Effector memory CD8-positive, alpha-beta T cell (primary cell): ENCODE measurements around the gene MROH7.

Experiments
- ATAC-seq: fragments of 150-1000 bp; cut with Tn5 transposase; replicated peaks from 2 replicates; pipeline ENCODE4 v1.10.0; 2021; ENCODE audit warnings: mild to moderate bottlenecking, moderate library complexity
- DNase-seq, 3 experiments: peaks; one replicate each; pipeline ENCODE4 v3.0.0; 2021
- H3K27ac Mint-ChIP-seq, 2 donors: one replicate each; pipeline ENCODE4 v1.8.0; 2022; ENCODE audit warnings: mild to moderate bottlenecking in 2 of 2, mixed read lengths in 2 of 2, moderate library complexity in 2 of 2
- H3K27me3 Mint-ChIP-seq, 2 donors: one replicate each; pipeline ENCODE4 v1.8.0; 2022; ENCODE audit warnings: mixed read lengths in 2 of 2
- H3K36me3 Mint-ChIP-seq: one replicate; pipeline ENCODE4 v1.8.0; 2022; ENCODE audit warnings: mild to moderate bottlenecking, moderate library complexity, mixed read lengths; ENCODE audit not compliant: insufficient read depth
- H3K4me1 Mint-ChIP-seq, 2 donors: one replicate each; pipeline ENCODE4 v1.8.0; 2022; ENCODE audit warnings: low read depth in 2 of 2, mixed read lengths in 2 of 2
- H3K4me3 Mint-ChIP-seq, 2 donors: one replicate each; pipeline ENCODE4 v1.8.0; 2022; ENCODE audit warnings: mild to moderate bottlenecking in 2 of 2, mixed read lengths in 2 of 2, moderate library complexity in 2 of 2
- H3K9me3 Mint-ChIP-seq, 2 donors: one replicate each; pipeline ENCODE4 v1.8.0; 2022; ENCODE audit warnings: mixed read lengths in 2 of 2

The MROH7 gene

GRCh38 chr1:54751426-54751825 is 109.8 kb downstream of the MROH7 start:
- Mint-ChIP-seq H3K27me3 (no peaks in the 10 kb centered on the region), H3K4me3 (no peak overlapping the region), H3K36me3 (peaks cover 3% of the 10 kb centered on the region), H3K4me1 (no peaks in the 10 kb centered on the region), H3K9me3 (no peaks in the 10 kb centered on the region), H3K27ac (no peak overlapping the region)
- ATAC-seq (no peak), DNase-seq (no peak)

- H3K27me3 Mint-ChIP-seq = no peaks in the 10 kb centered on the region
- no peaks in the 10 kb centered on the region for H3K9me3 Mint-ChIP-seq
- H3K36me3 Mint-ChIP-seq = no peaks in the 10 kb centered on the region
- DNase-seq (no peak), ATAC-seq (no peak)
- H3K4me3 Mint-ChIP-seq = no peak overlapping the region
- no peak overlapping the region for H3K27ac Mint-ChIP-seq
- no peaks in the 10 kb centered on the region for H3K4me1 Mint-ChIP-seq
Observed at GRCh38 chr1:54754045-54754444, 112.5 kb downstream of the MROH7 start.

GRCh38 chr1:54754486-54755285 is 113.1 kb downstream of the MROH7 start:
- Mint-ChIP-seq H3K9me3 (no peaks in the 10 kb centered on the region), H3K4me1 (no peaks in the 10 kb centered on the region), H3K36me3 (no peaks in the 10 kb centered on the region), H3K27ac (no peak overlapping the region), H3K27me3 (no peaks in the 10 kb centered on the region), H3K4me3 (no peak overlapping the region)
- ATAC-seq (no peak), DNase-seq (no peak)

GRCh38 chr1:54757833-54758232 is 116.2 kb downstream of the MROH7 start:
- no peak overlapping the region for H3K4me3 Mint-ChIP-seq
- H3K27ac Mint-ChIP-seq = no peak overlapping the region
- H3K27me3 Mint-ChIP-seq = no peaks in the 10 kb centered on the region
- no peak for ATAC-seq
- no peak for DNase-seq
- peaks cover 4 to 5% of the 10 kb centered on the region in 2 donors for H3K4me1 Mint-ChIP-seq
- H3K36me3 Mint-ChIP-seq = no peaks in the 10 kb centered on the region
- H3K9me3 Mint-ChIP-seq = no peaks in the 10 kb centered on the region

- DNase-seq (no peak), ATAC-seq (no peak)
- H3K36me3 Mint-ChIP-seq = no peaks in the 10 kb centered on the region
- H3K4me1 Mint-ChIP-seq = peaks cover 8% of the 10 kb centered on the region in 2 donors
- no peaks in the 10 kb centered on the region for H3K27me3 Mint-ChIP-seq
- no peaks in the 10 kb centered on the region for H3K9me3 Mint-ChIP-seq
- H3K27ac Mint-ChIP-seq = no peak overlapping the region
- H3K4me3 Mint-ChIP-seq = no peak overlapping the region
Observed at GRCh38 chr1:54758678-54759348, 117.2 kb downstream of the MROH7 start.
